Right atrium auricular region (tissue), 2 donors: ENCODE results near the gene STK35. TPM values are rescaled to one million over a fixed set of nuclear protein-coding genes. Genes with fewer than 3 reads are reported as not detected.

ENCODE experiments used
- DNase-seq: peaks from one replicate; pipeline ENCODE4 v3.0.0-alpha.2; 2019; ENCODE audit warnings: low spot score
- H3K27ac ChIP-seq, 2 donors: fragments of 200-600 bp; sonication (generic); 1 replicate in 1 of 2; 2 replicates in 1 of 2; pipeline ENCODE4 v1.5.1; 2016 to 2019
- H3K27me3 ChIP-seq, 2 donors: fragments of 200-600 bp; sonication (generic); one replicate each; pipeline versions ENCODE4 v1.5.1 to v1.6.0; 2017 to 2019
- H3K36me3 ChIP-seq: fragments of 200-600 bp; sonication (generic); one replicate; pipeline ENCODE4 v1.5.1; 2016
- H3K4me1 ChIP-seq, 2 donors: fragments of 200-600 bp; sonication (generic); one replicate each; pipeline versions ENCODE4 v1.5.1 to v1.6.0; 2017 to 2019
- H3K4me3 ChIP-seq, 2 donors: fragments of 200-600 bp; sonication (generic); 1 replicate in 1 of 2; 2 replicates in 1 of 2; pipeline ENCODE4 v1.5.1; 2017 to 2019; ENCODE audit warnings: mild to moderate bottlenecking in 1 of 2, moderate library complexity in 1 of 2
- H3K9me3 ChIP-seq, 2 donors: fragments of 200-600 bp; sonication (generic); one replicate each; pipeline ENCODE4 v1.5.1; 2019
- total RNA-seq, 2 donors: library from RNA; depleted of rRNA; stranded (reverse); fragments of >200 nt; gene quantifications; one replicate each; pipeline ENCODE4 v1.1.0, GENCODE V29; 2016
- TF ChIP-seq, protein P1 (sequence below), 2 donors: fragments of 200-600 bp; sonication (generic); IDR thresholded peaks; one replicate each; pipeline ENCODE4 v1.5.1; 2019; ENCODE audit warnings: antibody characterized with exemption in 2 of 2

STK35 gene
- total RNA-seq, 2 donors from 2014 or later, result 15.0 to 18.8 TPM

GRCh38 chr20:2141600-2142575 lies 40.3 kb downstream of the STK35 start:
- DNase-seq, result no peak
- no peak overlapping the region for H3K4me3 ChIP-seq
- H3K27me3 ChIP-seq, result no peaks in the 10 kb centered on the region
- peaks cover 9% of the 10 kb centered on the region for H3K36me3 ChIP-seq
- no peaks in the 10 kb centered on the region for H3K9me3 ChIP-seq
- peaks cover 0 to 72% of the 10 kb centered on the region in 2 donors for H3K4me1 ChIP-seq
- peak overlapping the region; percentile 69 to 83 for H3K27ac ChIP-seq
- TF ChIP-seq, protein P1, sequence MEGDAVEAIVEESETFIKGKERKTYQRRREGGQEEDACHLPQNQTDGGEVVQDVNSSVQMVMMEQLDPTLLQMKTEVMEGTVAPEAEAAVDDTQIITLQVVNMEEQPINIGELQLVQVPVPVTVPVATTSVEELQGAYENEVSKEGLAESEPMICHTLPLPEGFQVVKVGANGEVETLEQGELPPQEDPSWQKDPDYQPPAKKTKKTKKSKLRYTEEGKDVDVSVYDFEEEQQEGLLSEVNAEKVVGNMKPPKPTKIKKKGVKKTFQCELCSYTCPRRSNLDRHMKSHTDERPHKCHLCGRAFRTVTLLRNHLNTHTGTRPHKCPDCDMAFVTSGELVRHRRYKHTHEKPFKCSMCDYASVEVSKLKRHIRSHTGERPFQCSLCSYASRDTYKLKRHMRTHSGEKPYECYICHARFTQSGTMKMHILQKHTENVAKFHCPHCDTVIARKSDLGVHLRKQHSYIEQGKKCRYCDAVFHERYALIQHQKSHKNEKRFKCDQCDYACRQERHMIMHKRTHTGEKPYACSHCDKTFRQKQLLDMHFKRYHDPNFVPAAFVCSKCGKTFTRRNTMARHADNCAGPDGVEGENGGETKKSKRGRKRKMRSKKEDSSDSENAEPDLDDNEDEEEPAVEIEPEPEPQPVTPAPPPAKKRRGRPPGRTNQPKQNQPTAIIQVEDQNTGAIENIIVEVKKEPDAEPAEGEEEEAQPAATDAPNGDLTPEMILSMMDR (IDR thresholded peaks at IDR 0.05), result no peak

- H3K4me1 ChIP-seq, result peaks cover 0 to 70% of the 10 kb centered on the region in 2 donors
- H3K27me3 ChIP-seq, result no peaks in the 10 kb centered on the region
- H3K27ac ChIP-seq, result peak overlapping the region; percentile 69 to 83
- TF ChIP-seq, protein P1 (IDR thresholded peaks at IDR 0.05), result no peak
- no peak overlapping the region for H3K4me3 ChIP-seq
- H3K36me3 ChIP-seq, result peaks cover 9% of the 10 kb centered on the region
- no peak for DNase-seq
- no peaks in the 10 kb centered on the region for H3K9me3 ChIP-seq
These were observed 41.0 kb downstream of the STK35 start for GRCh38 chr20:2142649-2143048.

GRCh38 chr20:2143594-2143993 lies 42.0 kb downstream of the STK35 start:
- Histone ChIP-seq H3K27ac (peak overlapping the region; percentile 69 to 83), H3K4me1 (peaks cover 0 to 68% of the 10 kb centered on the region in 2 donors), H3K9me3 (no peaks in the 10 kb centered on the region), H3K4me3 (no peak overlapping the region), H3K36me3 (peaks cover 9% of the 10 kb centered on the region), H3K27me3 (no peaks in the 10 kb centered on the region)
- DNase-seq, result no peak
- TF ChIP-seq, protein P1 (IDR thresholded peaks at IDR 0.05), result no peak

DNA sequence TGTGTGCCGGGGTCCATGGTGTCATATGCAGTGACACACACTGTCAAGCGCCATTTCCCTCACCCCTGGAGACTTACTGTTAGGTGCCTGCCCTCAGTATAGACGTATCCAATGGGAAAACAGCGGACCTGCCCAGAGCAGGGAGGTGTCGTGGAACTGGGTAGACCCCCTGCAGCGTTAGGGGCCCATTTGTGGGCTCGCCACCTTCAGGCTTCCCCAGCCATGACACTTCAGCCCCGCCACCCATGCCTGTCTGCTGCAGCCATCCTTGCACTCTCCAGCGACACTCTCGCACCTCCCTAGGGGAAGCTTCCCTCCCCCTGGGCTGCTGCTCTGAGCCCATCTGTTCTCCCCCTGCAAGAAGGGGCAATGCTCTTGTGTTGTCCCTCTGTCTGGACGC lies 43.2 kb downstream of the STK35 start:
- Histone ChIP-seq H3K36me3 (peaks cover 18% of the 10 kb centered on the region), H3K4me3 (no peak overlapping the region), H3K27ac (no peak overlapping the region), H3K4me1 (peaks cover 0 to 56% of the 10 kb centered on the region in 2 donors), H3K9me3 (no peaks in the 10 kb centered on the region), H3K27me3 (no peaks in the 10 kb centered on the region)
- no peak for DNase-seq
- TF ChIP-seq, protein P1 (IDR thresholded peaks at IDR 0.05), result no peak

DNA sequence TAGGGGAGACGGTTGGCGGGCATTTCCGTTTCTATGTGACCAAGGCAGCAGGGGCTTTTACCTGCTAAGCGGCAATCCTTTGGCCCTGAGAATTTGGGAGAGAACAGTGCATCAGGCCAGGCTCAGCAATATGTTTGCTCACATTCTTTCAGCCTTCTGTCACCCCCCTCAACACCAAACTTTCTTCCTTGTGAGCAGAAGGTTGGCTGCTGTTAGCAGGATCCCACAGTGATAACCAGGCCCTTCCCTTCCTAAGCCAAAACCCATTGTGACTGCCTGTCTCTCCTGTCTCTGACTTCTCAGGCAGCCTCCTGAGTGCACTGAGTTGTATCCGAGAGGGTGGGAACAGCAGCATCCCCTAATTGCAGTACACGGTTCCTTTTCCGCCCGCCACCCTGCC lies 43.7 kb downstream of the STK35 start:
- TF ChIP-seq, protein P1 (IDR thresholded peaks at IDR 0.05), result no peak
- H3K27me3 ChIP-seq, result no peaks in the 10 kb centered on the region
- DNase-seq, result no peak
- peak overlapping the region; percentile 55 to 58 for H3K27ac ChIP-seq
- no peaks in the 10 kb centered on the region for H3K9me3 ChIP-seq
- peaks cover 18% of the 10 kb centered on the region for H3K36me3 ChIP-seq
- peaks cover 0 to 51% of the 10 kb centered on the region in 2 donors for H3K4me1 ChIP-seq
- H3K4me3 ChIP-seq, result no peak overlapping the region
